Measurements from ENCODE around the gene DUS1L. TPM values are rescaled to one million over a fixed set of nuclear protein-coding genes. Genes with fewer than 3 reads are reported as not detected.
A peak's percentile ranks its signal among the peaks of the same experiment; 100 is the strongest.

Gene DUS1L
- 74.1 TPM for total RNA-seq (ENCODE audit: unreplicated experiment)
- long read RNA-seq, partial matches to known transcripts = 2 of 10 reads
- long read RNA-seq, other reads (novel, unspliced or antisense) = 8 of 10 reads

- peak; percentile 56 for DNase-seq (ENCODE audit: low spot score)
- Mint-ChIP-seq H3K4me1 (ENCODE audit: unreplicated experiment) (peaks cover 3% of the 10 kb centered on the region), H3K4me3 (ENCODE audit: unreplicated experiment) (peak within 1 kb of the TSS; percentile 92), H3K27me3 (ENCODE audit: unreplicated experiment) (peaks cover 9% of the 10 kb centered on the region), H3K36me3 (ENCODE audit: low read depth, unreplicated experiment) (no peaks in the 10 kb centered on the region), H3K27ac (ENCODE audit: unreplicated experiment) (no peak within 1 kb of the TSS), H3K9me3 (ENCODE audit: unreplicated experiment) (no peaks in the 10 kb centered on the region)
- TF ChIP-seq CTCF (IDR thresholded peaks at IDR 0.05; ENCODE audit: unreplicated experiment) = no peak
These were observed at the start of gene DUS1L for GRCh38 chr17:82065638-82066303. TSS of gene DUS1L (minus strand) at chr17:82065804. CDS start at chr17:82065059, 745 bp downstream.

- Mint-ChIP-seq H3K27me3 (ENCODE audit: unreplicated experiment) (peaks cover 2% of the 10 kb centered on the region), H3K4me1 (ENCODE audit: unreplicated experiment) (peaks cover 14% of the 10 kb centered on the region), H3K27ac (ENCODE audit: unreplicated experiment) (no peak overlapping the region), H3K9me3 (ENCODE audit: unreplicated experiment) (no peaks in the 10 kb centered on the region), H3K4me3 (ENCODE audit: unreplicated experiment) (no peak overlapping the region), H3K36me3 (ENCODE audit: low read depth, unreplicated experiment) (peaks cover 3% of the 10 kb centered on the region)
- DNase-seq (ENCODE audit: low spot score) = no peak
- TF ChIP-seq CTCF (IDR thresholded peaks at IDR 0.05; ENCODE audit: unreplicated experiment) = no peak
These were observed 49.3 kb upstream of the DUS1L start for GRCh38 chr17:82114872-82115271.

GRCh38 chr17:82114447-82114846 lies 48.8 kb upstream of the DUS1L start:
- Mint-ChIP-seq H3K36me3 (ENCODE audit: low read depth, unreplicated experiment) (peaks cover 3% of the 10 kb centered on the region), H3K27ac (ENCODE audit: unreplicated experiment) (no peak overlapping the region), H3K9me3 (ENCODE audit: unreplicated experiment) (no peaks in the 10 kb centered on the region), H3K4me3 (ENCODE audit: unreplicated experiment) (no peak overlapping the region), H3K4me1 (ENCODE audit: unreplicated experiment) (peaks cover 13% of the 10 kb centered on the region), H3K27me3 (ENCODE audit: unreplicated experiment) (peaks cover 2% of the 10 kb centered on the region)
- TF ChIP-seq CTCF (IDR thresholded peaks at IDR 0.05; ENCODE audit: unreplicated experiment) = no peak
- no peak for DNase-seq (ENCODE audit: low spot score)

- Mint-ChIP-seq H3K9me3 (ENCODE audit: unreplicated experiment) (no peaks in the 10 kb centered on the region), H3K36me3 (ENCODE audit: low read depth, unreplicated experiment) (peaks cover 3% of the 10 kb centered on the region)
These were observed 48.3 kb upstream of the DUS1L start for GRCh38 chr17:82113941-82114340.

More at GRCh38 chr17:82113941-82114340, 48.3 kb upstream of the DUS1L start:
- H3K4me1 Mint-ChIP-seq (ENCODE audit: unreplicated experiment) = peaks cover 8% of the 10 kb centered on the region
- no peak overlapping the region for H3K27ac Mint-ChIP-seq (ENCODE audit: unreplicated experiment)
- no peak for DNase-seq (ENCODE audit: low spot score)
- no peak for TF ChIP-seq CTCF (IDR thresholded peaks at IDR 0.05; ENCODE audit: unreplicated experiment)
- H3K4me3 Mint-ChIP-seq (ENCODE audit: unreplicated experiment) = no peak overlapping the region
- H3K27me3 Mint-ChIP-seq (ENCODE audit: unreplicated experiment) = peaks cover 2% of the 10 kb centered on the region

Measured in endothelial cell (in vitro differentiated cells).